NCI-H1048 (cell line): ENCODE measurements around the gene TEAD4.
A peak's percentile ranks its signal among the peaks of the same experiment; 100 is the strongest.

Source experiments
- DNase-seq: peaks from one replicate; lab custom pipeline; 2025; lab: John Stamatoyannopoulos, UW

TEAD4 gene

DNA sequence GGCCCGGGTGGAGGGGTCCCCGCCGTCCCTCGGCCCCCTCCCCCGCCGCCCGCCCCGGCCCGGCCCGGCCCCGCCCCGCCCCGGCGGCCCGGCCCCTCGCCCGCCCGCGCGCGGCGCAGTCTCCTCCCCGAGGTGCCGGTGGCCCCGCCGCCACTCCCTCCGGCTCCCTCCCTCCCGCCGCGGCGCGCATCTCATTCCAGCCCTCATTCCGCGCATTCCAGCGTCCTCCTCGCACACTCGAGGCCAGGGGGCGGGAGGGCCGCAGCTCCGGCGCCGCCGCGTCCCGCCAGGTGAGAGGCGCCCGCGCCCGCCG, at the start of gene TEAD4:
TEAD4 (plus strand) TSS at position 206 of the 313 bp plus-strand sequence.
- no peak for DNase-seq

GRCh38 chr12:2912216-2912575, 47.0 kb upstream of the TEAD4 start:
- DNase-seq: no peak

DNA sequence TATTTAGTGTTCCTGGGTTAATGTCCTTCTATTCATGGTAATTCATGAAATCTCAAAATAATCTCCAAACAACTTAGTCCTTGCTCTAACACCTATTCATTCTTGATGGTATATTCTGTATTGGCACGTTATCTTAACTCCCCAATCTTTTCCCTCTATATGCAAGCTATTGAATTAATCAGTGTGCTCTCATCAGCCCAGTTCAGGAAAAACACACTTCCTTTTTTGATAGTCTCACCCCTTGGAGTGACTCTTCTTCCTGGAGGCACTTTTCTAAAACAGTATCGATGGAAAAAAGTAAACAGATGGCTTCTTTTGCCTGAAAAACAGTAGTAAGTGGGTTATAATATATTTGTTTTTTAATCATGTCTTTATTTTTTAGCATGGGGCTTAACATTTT, 39.9 kb upstream of the TEAD4 start:
- DNase-seq: no peak

DNA sequence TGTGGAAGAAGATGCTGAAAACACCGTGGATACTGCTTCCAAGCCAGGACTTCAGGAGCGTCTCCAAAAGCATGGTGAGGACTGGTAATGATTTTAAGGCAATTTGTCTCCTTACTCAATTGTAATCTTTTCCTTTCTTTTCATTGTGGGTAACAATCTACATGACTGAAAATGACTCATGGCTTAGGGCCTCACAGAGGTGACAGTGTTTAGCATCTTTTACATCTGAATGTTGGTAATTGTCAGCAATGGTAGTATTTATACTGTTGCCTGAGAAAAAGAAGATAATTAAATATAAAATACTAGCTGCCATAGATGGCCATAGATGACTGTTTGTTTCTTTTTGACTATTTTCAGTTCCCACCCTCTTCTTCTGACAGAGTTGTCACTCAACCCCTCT, 36.9 kb upstream of the TEAD4 start:
- no peak for DNase-seq

GRCh38 chr12:2923057-2923456, 36.1 kb upstream of the TEAD4 start:
- DNase-seq: no peak

- DNase-seq: no peak
Observed at GRCh38 chr12:2924019-2924418, 35.2 kb upstream of the TEAD4 start.

GRCh38 chr12:2925322-2925995, 33.7 kb upstream of the TEAD4 start:
- DNase-seq: no peak

- no peak for DNase-seq
Observed at GRCh38 chr12:2930865-2931264, 28.3 kb upstream of the TEAD4 start.

DNA sequence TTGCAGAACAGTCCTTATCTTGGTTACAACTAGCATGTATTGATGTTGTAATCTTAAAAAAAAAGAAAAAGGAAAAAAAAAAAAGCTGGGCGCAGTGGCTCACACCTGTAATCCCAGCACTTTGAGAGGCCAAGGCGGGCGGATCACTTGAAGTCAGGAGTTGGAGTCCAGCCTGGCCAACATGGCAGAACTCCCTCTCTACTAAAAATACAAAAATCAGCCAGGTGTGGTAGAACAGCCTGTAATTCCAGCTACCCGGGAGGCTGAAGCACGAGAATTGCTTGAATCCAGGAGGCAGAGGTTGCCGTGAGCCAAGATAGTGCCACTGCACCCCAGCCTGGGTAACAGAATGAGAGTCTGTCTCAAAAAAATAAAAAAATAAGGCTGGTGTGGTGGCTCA, 25.6 kb upstream of the TEAD4 start:
- no peak for DNase-seq

- DNase-seq: no peak
Observed at GRCh38 chr12:2934371-2934770, 24.8 kb upstream of the TEAD4 start.

DNA sequence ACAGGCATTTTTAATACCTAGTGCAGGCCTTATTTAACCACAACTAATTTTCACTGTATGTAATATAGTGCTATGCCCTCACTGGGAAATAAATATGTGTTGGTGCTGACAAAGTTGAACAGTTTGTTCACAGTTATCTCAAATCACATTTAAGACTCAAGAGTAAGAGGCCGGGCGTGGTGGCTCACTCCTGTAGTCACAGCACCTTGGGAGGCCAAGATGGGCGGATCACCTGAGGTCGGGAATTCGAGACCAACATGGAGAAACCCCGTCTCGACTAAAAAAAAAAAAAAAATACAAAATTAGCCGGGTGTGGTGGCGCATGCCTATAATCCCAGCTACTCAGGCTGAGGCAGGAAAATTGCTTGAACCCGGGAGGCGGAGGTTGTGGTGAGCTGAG, 22.9 kb upstream of the TEAD4 start:
- DNase-seq: no peak

GRCh38 chr12:2937500-2937899, 21.7 kb upstream of the TEAD4 start:
- no peak for DNase-seq

DNA sequence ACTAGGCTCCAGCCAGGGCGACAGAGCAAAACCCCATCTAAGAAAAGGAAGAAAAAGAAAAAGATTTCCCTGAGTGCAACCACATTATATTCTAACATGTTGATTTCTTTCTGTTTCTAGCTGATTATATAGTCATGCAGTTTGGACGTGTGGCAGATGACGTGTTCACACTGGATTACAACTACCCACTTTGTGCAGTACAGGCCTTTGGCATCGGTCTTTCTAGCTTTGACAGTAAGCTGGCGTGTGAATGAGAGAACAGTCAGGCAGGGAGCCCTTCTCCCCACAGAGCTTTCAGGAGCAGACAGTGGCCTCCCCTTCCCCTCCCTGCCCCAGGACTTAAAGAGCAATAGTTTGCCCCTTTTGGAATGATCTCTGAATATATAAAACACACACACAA, 20.0 kb upstream of the TEAD4 start:
- DNase-seq: no peak

DNA sequence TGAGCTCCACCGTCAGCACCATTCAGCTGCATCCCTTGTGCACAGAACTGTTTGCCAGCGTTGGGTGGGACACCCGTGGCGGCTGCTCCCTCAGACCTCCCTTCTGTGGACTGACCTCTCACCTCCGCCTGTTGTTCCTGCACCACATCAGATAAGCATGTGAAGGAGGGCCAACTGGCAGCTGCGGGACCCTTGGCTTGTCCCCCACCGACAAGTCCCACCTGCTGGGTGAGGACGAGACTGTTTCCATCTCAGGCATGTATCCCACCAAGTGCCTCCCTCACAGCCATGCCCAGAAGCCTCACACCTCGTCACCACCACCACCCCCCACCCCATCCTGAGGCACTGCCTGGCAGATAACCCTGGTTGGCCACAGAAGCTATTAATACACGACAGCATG, 18.6 kb upstream of the TEAD4 start:
- no peak for DNase-seq

DNA sequence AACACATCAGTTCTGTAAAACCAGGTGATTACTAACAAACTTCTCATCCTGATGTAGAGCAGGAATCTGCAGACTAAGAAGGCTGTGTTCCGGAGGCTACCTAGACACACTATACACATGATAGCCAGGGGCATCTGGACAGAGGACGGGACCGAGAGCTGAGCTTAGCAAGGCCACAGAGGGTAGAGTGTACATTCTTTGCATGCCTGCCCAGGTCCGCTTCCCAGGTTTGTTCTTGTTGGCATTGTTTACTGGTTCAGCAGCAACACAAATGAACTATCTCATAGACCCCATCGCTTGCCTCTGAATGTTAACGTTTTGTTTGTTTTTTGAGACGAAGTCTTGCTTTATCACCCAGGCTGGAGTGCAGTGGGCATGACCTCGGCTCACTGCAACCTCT, 17.7 kb upstream of the TEAD4 start:
- DNase-seq: no peak

- no peak for DNase-seq
Observed at GRCh38 chr12:2944401-2945047, 14.7 kb upstream of the TEAD4 start.

DNA sequence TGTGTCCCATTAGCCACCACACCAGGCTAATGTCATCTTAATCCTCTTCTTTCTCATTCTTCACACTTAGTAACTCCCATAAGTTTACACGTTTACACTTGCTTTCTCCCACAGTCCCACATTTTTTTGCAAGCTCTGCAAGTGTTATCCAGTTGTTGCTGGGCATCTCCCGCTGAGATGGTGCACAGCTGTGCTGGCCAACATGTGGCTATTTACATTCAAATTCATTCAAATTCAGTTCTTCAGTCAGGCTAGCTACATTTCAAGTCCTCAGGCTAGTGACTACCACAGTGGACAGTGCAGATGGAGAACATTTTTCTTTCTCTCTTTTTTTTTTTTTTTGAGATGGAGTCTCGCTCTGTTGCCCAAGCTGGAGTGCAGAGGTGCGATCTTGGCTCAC, 9.8 kb upstream of the TEAD4 start:
- DNase-seq: no peak

- no peak for DNase-seq
Observed at GRCh38 chr12:2955888-2956287, 3.3 kb upstream of the TEAD4 start.

DNA sequence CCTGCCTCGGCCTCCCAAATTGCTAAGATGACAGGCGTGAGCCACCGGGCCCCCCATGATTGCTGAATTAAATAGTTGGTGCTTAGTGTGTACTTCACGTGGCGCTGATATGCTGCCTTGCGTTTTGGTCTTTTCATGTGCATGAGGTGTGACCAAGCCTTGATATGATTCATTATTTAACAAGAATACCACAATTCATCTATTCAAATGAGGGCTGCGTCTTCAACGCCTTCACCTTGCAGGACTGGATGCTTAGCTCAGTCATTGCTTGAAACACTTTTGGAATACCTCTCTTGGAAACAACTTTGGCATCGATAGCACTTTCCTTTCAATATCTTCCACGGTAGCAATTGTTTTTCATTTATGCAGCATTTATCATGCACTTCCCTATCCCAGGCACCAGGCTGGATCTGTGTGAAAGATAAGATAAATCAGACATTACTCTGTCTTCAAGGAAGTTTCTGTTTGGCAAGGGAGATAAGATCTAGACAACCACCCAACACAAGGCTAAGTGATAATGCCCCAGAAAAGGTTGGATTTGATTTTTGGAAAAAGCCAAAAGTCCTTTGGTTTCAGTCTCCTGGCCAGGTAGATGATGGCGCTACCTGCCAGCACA, 1.3 kb upstream of the TEAD4 start:
- DNase-seq: no peak

DNA sequence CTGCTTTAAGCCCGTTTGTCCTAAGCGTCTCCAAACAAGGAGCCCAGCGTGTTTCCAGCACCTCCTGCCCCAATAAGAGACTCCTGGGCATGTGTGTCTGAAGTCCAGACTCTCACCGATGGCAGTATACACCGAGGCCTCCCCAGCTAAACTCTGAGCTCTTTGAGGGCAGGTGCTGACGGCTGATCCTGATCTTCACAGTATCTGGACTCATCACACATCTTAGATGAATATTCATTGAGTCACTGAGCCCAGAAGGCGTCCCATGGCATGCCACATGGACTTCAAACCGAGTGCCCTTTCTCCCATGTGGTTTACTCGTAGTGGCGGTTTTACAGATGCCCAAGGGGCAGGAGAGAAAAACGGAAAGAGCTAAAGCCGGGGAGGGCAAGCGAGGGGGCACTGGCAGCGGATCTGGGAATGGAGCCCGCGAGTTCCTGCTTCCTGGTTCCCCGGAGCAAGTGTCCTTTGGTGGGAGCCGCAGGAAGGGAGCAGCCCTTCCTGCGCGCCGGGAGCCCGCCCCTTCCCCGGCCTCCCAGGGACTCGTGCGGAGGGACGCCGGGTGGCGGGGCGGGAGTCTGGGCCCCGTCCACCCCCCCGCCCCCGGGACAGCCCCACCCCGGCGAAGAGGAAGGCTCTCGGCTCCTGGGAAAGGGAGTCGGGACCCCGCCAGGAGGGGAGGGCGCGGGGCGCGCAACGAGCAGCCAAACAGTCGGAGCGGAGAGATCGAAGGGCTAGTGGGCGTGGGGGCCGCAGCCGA, 585 bp upstream of the TEAD4 start:
- peak; percentile 33 for DNase-seq

GRCh38 chr12:2959505-2960389, 550 bp downstream of the TEAD4 start:
- no peak for DNase-seq

GRCh38 chr12:2960390-2960956, 1.3 kb downstream of the TEAD4 start:
- no peak for DNase-seq
